Aorta (tissue), 5 donors: ENCODE results near the gene TBC1D22A. TPM values are rescaled to one million over a fixed set of nuclear protein-coding genes. Genes with fewer than 3 reads are reported as not detected.

Experiments used
- ATAC-seq: fragments of 200-7000 bp; cut with Tn5 transposase; one replicate; pipeline ENCODE4 v1.9.1; 2022; ENCODE audit warnings: moderate library complexity; ENCODE audit not compliant: low FRiP score
- DNase-seq, 2 donors: peaks; one replicate each; pipeline ENCODE4 v3.0.0-alpha.2; 2020
- H3K27ac ChIP-seq, 2 donors: one replicate each; pipeline ENCODE4 v1.5.1; 2013; ENCODE audit warnings: low read length in 2 of 2, mild to moderate bottlenecking in 2 of 2, moderate library complexity in 2 of 2, control low read depth in 1 of 2, inconsistent platforms in 1 of 2, low read depth in 1 of 2
- H3K27me3 ChIP-seq, 2 donors: one replicate each; pipeline ENCODE4 v1.6.1; 2013; ENCODE audit warnings: control low read depth in 1 of 2, low read length in 1 of 2, mild to moderate bottlenecking in 1 of 2, moderate library complexity in 1 of 2; ENCODE audit not compliant: insufficient read depth in 2 of 2, control insufficient read depth in 1 of 2
- H3K36me3 ChIP-seq, 2 donors: one replicate each; pipeline ENCODE4 v1.6.1; 2013; ENCODE audit warnings: control low read depth in 1 of 2, low read length in 1 of 2, mild to moderate bottlenecking in 1 of 2; ENCODE audit not compliant: insufficient read depth in 2 of 2, control insufficient read depth in 1 of 2
- H3K4me1 ChIP-seq, 2 donors: one replicate each; pipeline ENCODE4 v1.6.1; 2013; ENCODE audit warnings: low read length in 2 of 2, control low read depth in 1 of 2, mild to moderate bottlenecking in 1 of 2, moderate library complexity in 1 of 2; ENCODE audit not compliant: insufficient read depth in 2 of 2, control insufficient read depth in 1 of 2
- H3K4me3 ChIP-seq, 2 donors: one replicate each; pipeline ENCODE4 v1.5.1; 2013; ENCODE audit warnings: low read length in 2 of 2, control low read depth in 1 of 2, mild to moderate bottlenecking in 1 of 2
- H3K9me3 ChIP-seq: one replicate; pipeline ENCODE4 v1.6.1; 2013; ENCODE audit warnings: mild to moderate bottlenecking, low read length; ENCODE audit not compliant: control insufficient read depth
- WGBS, 2 donors: extraction: QIAGEN DNeasy Blood & Tissue Kit; methylation state at CpG; one replicate each; pipeline ENCODE4 v1.1.7; 2013; 5-methylcytosine and 5-hydroxymethylcytosine counted together
- intact Hi-C, 2 donors: fragments of 100-400 bp; cut with DNase I; formaldehyde crosslinking; loops; one replicate each; pipeline versions ENCODE4 v1.14.2 to v1.15.0; 2022
- polyA plus RNA-seq, 2 donors: library from polyadenylated mRNA; stranded (reverse); fragments of 200-250 nt; gene quantifications; one replicate each; pipeline ENCODE4 v1.2.3, GENCODE V29; 2013
- total RNA-seq, 2 donors: library from RNA; stranded (reverse); fragmentation: NEBNext Ultra II Directional; extraction: Animal tissue kit (Norgen Biotek cat#: 25700); gene quantifications; one replicate each; pipeline ENCODE4 v1.2.1, GENCODE V29; 2021
- donor health status: healthy with polysubstance abuse.
- donor health status: Bipolar disorder and iron deficiency.
- donor health status: DM: no; HTN: no; CAD: no.
- donor health status: DM: no; HTN: no; CAD: no.
- donor health status: DM: yes; HTN: yes; CAD: no.

TBC1D22A gene
- total and polyA plus RNA-seq, 4 donors, result 10.8 to 37.1 (median 17.9) TPM

DNA sequence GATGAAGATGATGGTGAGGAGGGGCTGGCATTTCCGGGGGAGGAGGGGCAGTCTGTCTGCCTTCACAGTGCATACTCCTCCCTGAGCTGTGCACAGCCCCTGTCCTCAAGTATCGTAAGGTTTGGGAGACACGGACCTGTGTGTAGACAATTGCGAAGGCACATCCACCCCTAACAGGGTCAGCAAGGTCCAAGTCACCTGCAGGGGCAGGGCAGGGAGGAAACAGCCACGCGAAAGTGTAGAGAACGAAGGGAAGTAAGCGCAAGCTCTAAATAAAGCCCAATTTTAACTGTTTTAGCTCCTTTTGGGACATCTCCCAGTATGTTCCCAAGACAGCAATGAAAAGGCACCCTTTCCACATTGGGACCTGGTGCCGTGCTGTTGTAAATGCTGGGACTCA lies 448.2 kb downstream of the TBC1D22A start:
- Histone ChIP-seq H3K4me1 (no peaks in the 10 kb centered on the region), H3K27me3 (no peaks in the 10 kb centered on the region), H3K9me3 (no peaks in the 10 kb centered on the region), H3K4me3 (no peak overlapping the region), H3K36me3 (no peaks in the 10 kb centered on the region), H3K27ac (no peak overlapping the region)
- intact Hi-C loops, result no loop called here
- WGBS, 2 donors, result 88 to 89% methylated on average over 9 of the region's 9 CpGs
- DNase-seq (no peak), ATAC-seq (no peak)

DNA sequence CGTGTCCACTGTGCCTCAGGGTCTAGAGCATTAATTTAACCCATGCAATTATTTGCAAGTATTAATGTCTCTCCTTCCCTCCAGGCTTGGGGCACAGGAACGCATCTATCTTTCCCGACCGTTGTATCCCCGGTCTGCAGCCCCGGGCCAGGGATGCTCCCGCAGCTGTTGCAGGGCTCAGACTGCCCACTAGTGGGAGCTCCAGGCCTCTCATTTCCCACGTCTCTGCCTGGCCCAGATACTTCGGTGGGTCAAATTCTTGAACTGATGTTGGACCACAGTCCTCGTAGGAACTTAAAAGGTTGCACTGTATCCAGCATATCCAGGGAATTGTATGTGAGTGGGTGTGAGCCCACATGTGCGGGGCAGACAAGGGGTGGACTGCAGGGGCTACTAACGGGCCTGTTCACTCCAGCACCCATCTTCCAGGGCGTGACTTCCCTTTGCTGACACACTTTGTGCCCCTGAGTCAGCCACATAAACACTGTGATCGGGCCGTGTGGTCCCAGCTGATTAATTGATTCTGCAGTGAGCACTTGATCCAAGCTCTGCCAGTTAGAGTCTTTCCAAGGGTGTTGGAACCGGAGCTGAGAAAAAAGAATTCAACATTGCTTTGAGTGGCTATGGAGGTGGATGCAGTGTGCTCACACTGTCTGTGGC lies 451.3 kb downstream of the TBC1D22A start:
- ATAC-seq (no peak), DNase-seq (no peak)

DNA sequence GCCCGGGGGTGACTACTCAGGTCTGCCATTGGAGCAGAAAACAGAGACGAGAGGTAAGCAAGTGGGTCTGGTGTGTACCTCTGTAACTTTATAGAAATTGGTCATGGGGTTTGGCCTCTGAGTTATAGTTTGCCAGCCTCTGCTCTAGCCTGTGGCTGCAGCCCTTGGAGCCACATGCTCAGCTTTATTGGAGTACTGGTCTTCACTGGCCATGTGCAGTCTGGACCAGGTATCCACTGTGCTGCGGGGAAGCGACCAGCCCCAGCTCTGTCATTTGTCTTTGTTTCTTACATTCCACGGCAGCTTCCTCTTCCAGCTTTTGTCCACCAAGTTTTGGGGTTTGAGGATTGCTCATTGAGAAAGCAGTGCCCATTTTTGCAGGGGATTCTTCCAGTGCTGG lies 453.4 kb downstream of the TBC1D22A start:
- intact Hi-C loops, result no loop called here
- ATAC-seq (no peak), DNase-seq (no peak)
- no peaks in the 10 kb centered on the region for H3K4me1 ChIP-seq
- WGBS, 2 donors, result 73 to 80% methylated on average over 5 of the region's 5 CpGs
- H3K27ac ChIP-seq, result no peak overlapping the region
- peaks cover 1% of the 10 kb centered on the region for H3K9me3 ChIP-seq
- no peaks in the 10 kb centered on the region for H3K27me3 ChIP-seq
- no peak overlapping the region for H3K4me3 ChIP-seq
- no peaks in the 10 kb centered on the region for H3K36me3 ChIP-seq

More for the DNA sequence above, 451.3 kb downstream of the TBC1D22A start:
- Histone ChIP-seq H3K36me3 (no peaks in the 10 kb centered on the region), H3K27ac (no peak overlapping the region), H3K27me3 (no peaks in the 10 kb centered on the region), H3K9me3 (no peaks in the 10 kb centered on the region), H3K4me3 (no peak overlapping the region), H3K4me1 (no peaks in the 10 kb centered on the region)
- 76 to 80% methylated on average over 16 of the region's 16 CpGs for WGBS, 2 donors
- intact Hi-C loops, result no loop called here

DNA sequence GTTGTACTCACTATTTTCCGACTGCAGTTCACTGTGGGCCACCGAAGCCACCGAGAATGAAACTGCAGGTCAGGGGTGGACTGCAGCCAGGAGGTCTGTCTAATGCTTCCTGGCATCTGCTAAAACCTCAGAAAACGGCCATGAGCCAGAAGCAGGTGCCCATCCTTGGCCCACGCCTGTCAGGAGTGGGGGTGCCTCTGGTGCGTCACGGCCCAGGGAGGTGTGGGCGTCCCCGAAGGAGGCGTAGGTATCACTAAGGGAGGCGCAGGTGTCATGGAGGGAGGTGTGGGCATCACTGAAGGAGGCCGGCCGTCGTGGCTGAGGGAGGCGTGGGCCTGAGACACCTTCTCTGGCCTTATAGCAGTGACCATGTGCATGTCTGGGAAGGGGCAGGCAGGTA lies 456.2 kb downstream of the TBC1D22A start:
- ATAC-seq (no peak), DNase-seq (no peak)
- H3K4me3 ChIP-seq, result no peak overlapping the region
- no peaks in the 10 kb centered on the region for H3K36me3 ChIP-seq
- no peaks in the 10 kb centered on the region for H3K27me3 ChIP-seq
- 89 to 90% methylated on average over 15 of the region's 15 CpGs for WGBS, 2 donors
- H3K9me3 ChIP-seq, result peaks cover 1% of the 10 kb centered on the region
- no peak overlapping the region for H3K27ac ChIP-seq
- no peaks in the 10 kb centered on the region for H3K4me1 ChIP-seq
- intact Hi-C loops, result no loop called here

DNA sequence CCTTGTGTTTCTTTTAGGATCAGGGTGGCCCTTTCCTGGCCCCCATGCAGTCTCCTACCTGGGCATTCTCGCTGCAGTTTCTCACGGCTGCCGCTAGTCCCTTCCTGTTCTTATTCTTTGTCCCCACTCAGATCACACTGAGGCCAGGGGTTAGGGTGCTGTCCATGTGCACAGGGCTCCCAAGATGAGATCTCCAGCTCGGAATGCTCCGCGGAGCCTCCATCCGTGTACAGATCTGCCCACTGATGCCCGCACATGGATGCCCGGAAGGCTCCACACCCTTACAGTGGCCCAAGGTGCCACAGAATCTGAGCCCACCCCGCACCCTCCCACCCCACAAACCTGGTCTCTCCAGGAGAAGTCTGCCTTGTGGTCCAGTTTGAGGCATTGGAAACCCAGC lies 457.3 kb downstream of the TBC1D22A start:
- no peak for ATAC-seq
- 89 to 95% methylated on average over 10 of the region's 10 CpGs for WGBS, 2 donors
- intact Hi-C loops, result no loop called here
- peaks cover 1% of the 10 kb centered on the region for H3K9me3 ChIP-seq
- H3K4me1 ChIP-seq, result no peaks in the 10 kb centered on the region
- H3K4me3 ChIP-seq, result no peak overlapping the region
- DNase-seq, result no peak
- H3K36me3 ChIP-seq, result no peaks in the 10 kb centered on the region
- no peak overlapping the region for H3K27ac ChIP-seq
- no peaks in the 10 kb centered on the region for H3K27me3 ChIP-seq

DNA sequence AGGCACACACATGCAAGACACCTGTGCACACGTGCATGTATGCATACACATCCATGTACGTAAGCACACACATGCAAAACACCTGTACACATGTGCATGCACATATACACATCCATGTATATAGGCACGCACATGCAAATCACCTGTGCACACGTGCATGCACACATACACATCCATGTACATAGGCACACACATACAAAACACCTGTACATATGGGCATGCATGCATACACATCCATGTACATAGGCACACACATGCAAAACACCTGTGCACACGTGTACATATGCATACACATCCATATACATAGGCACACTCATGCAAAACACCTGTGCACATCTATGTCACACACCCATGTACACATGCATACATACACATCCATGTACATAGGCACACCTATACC lies 458.3 kb downstream of the TBC1D22A start:
- ATAC-seq, result no peak
- H3K36me3 ChIP-seq, result no peaks in the 10 kb centered on the region
- DNase-seq, result no peak
- WGBS, 2 donors, result 84 to 87% methylated on average over 5 of the region's 5 CpGs
- no peak overlapping the region for H3K4me3 ChIP-seq
- H3K9me3 ChIP-seq, result peaks cover 1% of the 10 kb centered on the region
- intact Hi-C loops, result no loop called here
- H3K4me1 ChIP-seq, result no peaks in the 10 kb centered on the region
- H3K27me3 ChIP-seq, result no peaks in the 10 kb centered on the region
- no peak overlapping the region for H3K27ac ChIP-seq

DNA sequence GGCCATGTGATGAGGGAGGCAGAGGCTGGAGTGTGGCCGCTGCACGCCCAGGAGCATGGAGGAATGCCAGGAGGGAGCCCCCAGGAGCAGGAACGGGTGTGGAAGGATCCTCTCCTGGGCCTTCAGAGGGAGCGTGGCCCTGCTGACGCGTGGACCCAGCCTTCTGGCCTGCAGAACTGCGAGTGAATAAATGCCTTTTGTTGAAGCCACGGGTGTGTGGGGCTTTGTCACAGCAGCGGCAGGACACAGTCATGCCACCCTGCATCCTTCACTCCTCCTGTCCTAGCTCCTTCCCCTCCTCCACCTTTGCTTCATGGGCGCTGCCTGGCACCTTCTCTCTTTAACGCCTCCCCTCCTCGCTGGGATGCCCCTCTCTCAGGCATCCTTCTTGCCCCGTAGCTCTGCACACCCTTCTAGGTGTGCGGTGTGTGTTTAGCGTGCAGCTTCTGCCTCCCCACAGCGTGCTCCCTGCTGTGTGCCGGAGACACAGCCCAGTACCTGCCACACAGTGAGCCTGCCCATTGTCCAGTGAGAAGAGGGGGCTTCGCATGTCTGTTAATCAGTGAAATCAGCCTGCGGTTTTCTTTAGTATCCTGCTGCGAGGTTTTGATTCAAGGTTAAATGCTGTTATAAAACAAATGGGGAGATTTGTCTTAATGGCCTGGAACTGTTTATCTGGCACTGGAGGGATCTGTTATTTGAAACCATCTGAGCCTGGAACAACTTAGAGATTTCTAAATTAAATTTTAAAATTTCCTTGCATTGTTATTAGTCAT lies 459.6 kb downstream of the TBC1D22A start:
- H3K36me3 ChIP-seq, result no peaks in the 10 kb centered on the region
- no peaks in the 10 kb centered on the region for H3K4me1 ChIP-seq
- peaks cover 1% of the 10 kb centered on the region for H3K9me3 ChIP-seq
- intact Hi-C loops, result no loop called here
- no peak overlapping the region for H3K4me3 ChIP-seq
- ATAC-seq, result no peak
- DNase-seq, result no peak
- H3K27me3 ChIP-seq, result no peaks in the 10 kb centered on the region
- H3K27ac ChIP-seq, result no peak overlapping the region
- 75 to 76% methylated on average over 20 of the region's 20 CpGs for WGBS, 2 donors
